Hepatocyte (in vitro differentiated cells): ENCODE results near the gene TRIOBP.

Experiments used
- CTCF ChIP-seq: fragments of 200-600 bp; sonication (generic); IDR thresholded peaks from 2 replicates; pipeline ENCODE4 v1.5.1; 2016; ENCODE audit warnings: antibody characterized with exemption, mild to moderate bottlenecking; ENCODE audit not compliant: poor library complexity
- EZH2 ChIP-seq: fragments of 200-600 bp; sonication (generic); IDR thresholded peaks from 2 replicates; pipeline ENCODE4 v1.6.1; 2016; ENCODE audit warnings: antibody characterized with exemption, mild to moderate bottlenecking, borderline replicate concordance
- EZH2phosphoT487 ChIP-seq: fragments of 200-600 bp; sonication (generic); IDR thresholded peaks from one replicate; pipeline ENCODE4 v1.6.1; 2018; ENCODE audit warnings: antibody characterized with exemption, mild to moderate bottlenecking, low read depth, moderate library complexity; ENCODE audit not compliant: unreplicated experiment, severe bottlenecking

- TF ChIP-seq CTCF, result no peak
- no peak for TF ChIP-seq EZH2phosphoT487
- TF ChIP-seq EZH2, result no peak
Observed at GRCh38 chr22:37704645-37705044, 7.8 kb downstream of the TRIOBP start.
